Large intestine (tissue), 3 donors: ENCODE measurements around the gene SLC17A2. TPM values are rescaled to one million over a fixed set of nuclear protein-coding genes. Genes with fewer than 3 reads are reported as not detected.
"Not testable (repeated sequence)": the region's sequence is repeated elsewhere in the genome, so short reads cannot be mapped to it uniquely, and the experiment has no call there.

Experiments used
- DNase-seq, 2 donors: peaks; one replicate each; pipeline versions ENCODE4 v3.0.0 to v3.0.0-alpha.2; 2013
- H3K27ac ChIP-seq: one replicate; pipeline ENCODE4 v1.5.1; 2013; ENCODE audit warnings: low read length
- H3K27me3 ChIP-seq: 2 replicates; pipeline ENCODE4 v1.6.1; 2013; ENCODE audit warnings: low read length; ENCODE audit not compliant: control insufficient read depth, insufficient read depth
- H3K36me3 ChIP-seq: 2 replicates; pipeline ENCODE4 v1.6.1; 2013; ENCODE audit warnings: low read length; ENCODE audit not compliant: control insufficient read depth, insufficient read depth
- H3K4me1 ChIP-seq: one replicate; pipeline ENCODE4 v1.6.1; 2013; ENCODE audit warnings: low read length; ENCODE audit not compliant: control insufficient read depth, insufficient read depth
- H3K4me3 ChIP-seq: one replicate; pipeline ENCODE4 v1.5.1; 2013; ENCODE audit warnings: low read length
- H3K9me3 ChIP-seq: one replicate; pipeline ENCODE4 v1.6.1; 2013; ENCODE audit warnings: mild to moderate bottlenecking, low read depth, low read length, moderate library complexity; ENCODE audit not compliant: control insufficient read depth
- WGBS: methylation state at CpG from one replicate; pipeline ENCODE4 v1.1.5; 2013; ENCODE audit warnings: low lambda C conversion rate; ENCODE audit not compliant: insufficient coverage; 5-methylcytosine and 5-hydroxymethylcytosine counted together
- polyA plus RNA-seq: library from polyadenylated mRNA; unstranded; fragments of 120-200 nt; gene quantifications from one replicate; pipeline ENCODE4 v1.2.1, GENCODE V29; 2013

Gene SLC17A2
- polyA plus RNA-seq, 1 donor: 0.01 TPM

GRCh38 chr6:25935953-25936352 lies 5.5 kb upstream of the SLC17A2 start:
- Histone ChIP-seq H3K4me1 (peaks cover 6% of the 10 kb centered on the region), H3K36me3 (no peaks in the 10 kb centered on the region), H3K27me3 (no peaks in the 10 kb centered on the region), H3K4me3 (no peak overlapping the region), H3K9me3 (no peaks in the 10 kb centered on the region), H3K27ac (no peak overlapping the region)
- 100% methylated on average over 3 of the region's 5 CpGs for WGBS
- no peak for DNase-seq

DNA sequence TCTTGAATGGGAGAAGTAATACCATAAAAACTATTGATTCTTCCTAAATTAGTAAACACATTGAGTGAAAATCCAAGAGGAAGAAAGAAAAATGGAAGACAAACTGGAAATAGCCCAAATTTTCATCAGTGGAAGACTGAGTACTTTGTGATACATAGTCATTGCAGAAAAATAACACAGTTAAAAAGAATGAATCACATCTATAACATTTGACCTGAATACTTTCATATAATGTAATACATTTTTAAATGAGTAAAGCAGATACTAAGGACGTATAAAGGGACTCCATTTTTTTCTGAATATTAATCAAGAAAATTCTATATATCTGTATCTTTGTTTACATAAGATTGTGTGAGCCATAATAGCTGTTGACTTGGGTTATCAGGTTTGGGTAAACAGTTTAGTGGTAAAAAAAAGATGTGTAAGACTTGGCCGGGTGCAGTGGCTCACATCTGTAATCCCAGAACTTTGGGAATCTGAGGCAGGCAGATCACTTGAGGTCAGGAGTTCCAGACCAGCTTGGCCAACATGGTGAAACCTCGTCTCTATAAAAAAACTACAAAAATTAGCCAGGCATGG lies 4.3 kb upstream of the SLC17A2 start:
- H3K4me3 ChIP-seq: no peak overlapping the region
- no peak for DNase-seq
- H3K27ac ChIP-seq: no peak overlapping the region
- H3K27me3 ChIP-seq: no peaks in the 10 kb centered on the region
- 38% methylated on average over 1 of the region's 3 CpGs for WGBS
- H3K9me3 ChIP-seq: no peaks in the 10 kb centered on the region
- H3K4me1 ChIP-seq: peaks cover 6% of the 10 kb centered on the region
- no peaks in the 10 kb centered on the region for H3K36me3 ChIP-seq

- Histone ChIP-seq H3K27me3 (no peaks in the 10 kb centered on the region), H3K4me3 (no peak overlapping the region), H3K36me3 (no peaks in the 10 kb centered on the region), H3K27ac (peak overlapping the region; percentile 64), H3K9me3 (no peaks in the 10 kb centered on the region), H3K4me1 (peaks cover 7% of the 10 kb centered on the region)
- WGBS: no CpG with 5 or more reads among the region's 2 CpGs
- DNase-seq: peak; percentile 24 to 76
Measured at GRCh38 chr6:25934156-25934555, 3.7 kb upstream of the SLC17A2 start.

DNA sequence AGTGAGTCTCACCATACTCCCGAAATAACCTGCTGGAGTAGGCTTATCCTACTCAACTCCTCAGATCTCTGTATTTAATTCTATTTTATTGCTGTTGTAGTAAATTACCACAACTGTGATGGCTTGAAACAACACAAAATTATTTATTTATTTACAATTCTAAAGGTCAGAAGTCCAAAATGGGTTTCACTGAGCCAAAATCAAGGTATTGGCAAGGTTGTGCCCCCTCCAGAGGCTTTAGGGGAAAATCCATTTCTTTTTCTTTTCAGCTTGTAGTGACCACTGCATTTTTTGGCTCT lies 869 bp upstream of the SLC17A2 start:
- H3K36me3 ChIP-seq: no peaks in the 10 kb centered on the region
- no peak for DNase-seq
- H3K27ac ChIP-seq: no peak overlapping the region
- H3K4me3 ChIP-seq: no peak overlapping the region
- peaks cover 14% of the 10 kb centered on the region for H3K4me1 ChIP-seq
- no peaks in the 10 kb centered on the region for H3K27me3 ChIP-seq
- no CpG with 5 or more reads among the region's 1 CpG for WGBS
- no peaks in the 10 kb centered on the region for H3K9me3 ChIP-seq

- H3K4me1 ChIP-seq: peaks cover 14% of the 10 kb centered on the region
- not testable (repeated sequence) for H3K9me3 ChIP-seq, H3K4me3 ChIP-seq, DNase-seq, H3K36me3 ChIP-seq, H3K27ac ChIP-seq, H3K27me3 ChIP-seq
- no CpG with 5 or more reads among the region's 12 CpGs for WGBS
Measured at GRCh38 chr6:25929785-25930184, 706 bp downstream of the SLC17A2 start.

DNA sequence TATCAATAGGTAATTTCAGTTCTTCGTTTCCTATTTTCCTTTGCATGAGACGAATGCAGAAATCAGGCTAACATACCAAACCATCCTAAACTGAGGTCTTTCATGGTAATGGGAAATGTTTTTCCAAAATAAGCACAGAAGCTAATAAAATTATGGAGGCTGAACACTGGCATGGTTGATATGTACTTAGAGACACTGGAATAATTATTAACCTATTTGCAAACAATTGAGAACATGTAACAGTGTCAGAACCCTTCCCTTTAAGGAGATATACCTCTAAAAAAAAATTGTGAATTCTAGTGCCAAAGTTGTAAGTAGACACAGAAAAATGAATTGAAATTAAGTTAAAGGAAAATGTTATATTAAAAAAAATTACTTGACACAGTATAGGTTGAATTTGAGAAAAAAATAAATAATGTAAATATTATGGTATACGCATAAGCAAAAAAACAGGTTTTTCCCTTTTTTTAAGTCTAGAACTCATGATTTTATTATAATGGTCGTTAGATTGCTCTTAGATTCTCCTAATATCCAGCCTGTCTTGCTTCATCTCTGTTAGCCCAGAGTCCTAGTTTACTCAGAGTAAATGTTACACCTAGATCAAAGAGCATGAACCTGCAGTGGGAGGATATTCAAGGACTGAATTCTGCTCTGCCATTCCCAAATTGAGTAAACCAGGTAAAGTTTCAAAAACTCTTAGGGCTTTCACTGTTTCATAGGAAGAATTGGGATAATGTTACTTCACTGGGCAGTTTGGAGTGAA lies 1.7 kb downstream of the SLC17A2 start:
- no peak overlapping the region for H3K4me3 ChIP-seq
- 46% methylated on average over 3 of the region's 4 CpGs for WGBS
- no peaks in the 10 kb centered on the region for H3K36me3 ChIP-seq
- DNase-seq: peak in 1 of 2 donors; percentile 40
- H3K9me3 ChIP-seq: no peaks in the 10 kb centered on the region
- H3K27ac ChIP-seq: no peak overlapping the region
- H3K4me1 ChIP-seq: peaks cover 8% of the 10 kb centered on the region
- no peaks in the 10 kb centered on the region for H3K27me3 ChIP-seq

DNA sequence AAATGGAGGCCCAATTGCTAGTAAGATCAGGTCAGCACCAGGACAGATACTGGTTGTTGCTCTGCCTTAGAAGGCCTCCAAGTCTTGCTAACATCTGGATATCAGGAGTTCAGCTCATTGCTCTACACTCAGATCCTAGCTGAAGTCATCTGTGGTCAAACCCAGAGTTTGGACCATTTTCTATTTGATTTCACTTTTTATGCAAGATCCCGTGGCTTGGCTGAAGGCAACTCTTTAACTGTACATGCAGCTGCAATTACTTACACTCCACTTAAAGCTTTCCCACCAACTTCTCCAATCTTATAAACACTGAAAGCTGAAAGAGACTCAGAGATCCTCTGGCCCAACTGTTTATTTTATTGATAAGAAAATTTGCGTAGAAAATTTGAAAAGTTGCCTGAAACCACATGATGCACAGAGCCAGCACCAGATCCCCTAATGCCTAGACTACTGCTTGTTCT lies 2.7 kb downstream of the SLC17A2 start:
- no peak overlapping the region for H3K27ac ChIP-seq
- DNase-seq: no peak
- H3K36me3 ChIP-seq: no peaks in the 10 kb centered on the region
- H3K9me3 ChIP-seq: no peaks in the 10 kb centered on the region
- no peaks in the 10 kb centered on the region for H3K27me3 ChIP-seq
- WGBS: no CpG with 5 or more reads among the region's 2 CpGs
- peaks cover 8% of the 10 kb centered on the region for H3K4me1 ChIP-seq
- no peak overlapping the region for H3K4me3 ChIP-seq

DNA sequence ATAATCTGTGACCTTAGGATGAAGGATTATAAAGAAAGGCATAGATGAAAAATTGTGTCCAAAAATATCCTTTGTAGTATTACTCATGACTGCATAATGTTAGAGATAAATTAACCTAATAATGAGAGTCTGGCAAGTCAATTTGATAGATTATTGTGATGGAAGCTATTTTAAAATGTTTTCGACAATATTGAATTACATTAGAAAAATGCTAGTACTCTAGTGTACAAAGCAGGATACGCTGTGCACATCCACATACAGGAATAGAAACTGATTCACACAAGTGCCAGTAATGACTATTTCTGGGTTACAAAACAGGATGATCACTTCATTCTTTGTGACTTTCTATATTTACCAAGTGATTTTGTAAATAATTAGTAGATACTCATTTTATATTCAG lies 3.3 kb downstream of the SLC17A2 start:
- H3K4me1 ChIP-seq: peaks cover 8% of the 10 kb centered on the region
- H3K27ac ChIP-seq: no peak overlapping the region
- H3K4me3 ChIP-seq: no peak overlapping the region
- WGBS: 100% methylated on average over 1 of the region's 2 CpGs
- H3K27me3 ChIP-seq: no peaks in the 10 kb centered on the region
- no peak for DNase-seq
- H3K9me3 ChIP-seq: no peaks in the 10 kb centered on the region
- no peaks in the 10 kb centered on the region for H3K36me3 ChIP-seq

DNA sequence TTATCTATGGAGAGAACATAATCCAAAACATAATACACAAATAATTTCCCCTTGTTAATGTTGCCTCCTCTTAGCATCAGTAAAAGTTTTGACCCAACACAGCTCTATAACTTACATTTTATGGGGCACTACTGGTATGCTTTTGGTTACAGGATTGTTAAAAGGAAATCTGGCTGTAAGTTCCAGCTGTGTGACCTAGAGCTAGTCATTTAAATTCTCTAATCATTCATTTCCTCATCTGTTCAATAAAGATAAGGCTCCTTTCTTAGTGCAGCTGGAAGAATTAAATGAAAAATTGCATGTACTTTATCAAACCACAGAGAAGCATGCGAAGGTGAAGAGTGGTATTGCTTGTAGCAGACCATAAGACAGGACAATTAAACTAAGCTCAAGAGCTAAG lies 4.6 kb downstream of the SLC17A2 start:
- Histone ChIP-seq H3K27ac (no peak overlapping the region), H3K9me3 (no peaks in the 10 kb centered on the region), H3K36me3 (no peaks in the 10 kb centered on the region), H3K27me3 (no peaks in the 10 kb centered on the region), H3K4me1 (peaks cover 8% of the 10 kb centered on the region), H3K4me3 (no peak overlapping the region)
- no CpG with 5 or more reads among the region's 1 CpG for WGBS
- DNase-seq: no peak

DNA sequence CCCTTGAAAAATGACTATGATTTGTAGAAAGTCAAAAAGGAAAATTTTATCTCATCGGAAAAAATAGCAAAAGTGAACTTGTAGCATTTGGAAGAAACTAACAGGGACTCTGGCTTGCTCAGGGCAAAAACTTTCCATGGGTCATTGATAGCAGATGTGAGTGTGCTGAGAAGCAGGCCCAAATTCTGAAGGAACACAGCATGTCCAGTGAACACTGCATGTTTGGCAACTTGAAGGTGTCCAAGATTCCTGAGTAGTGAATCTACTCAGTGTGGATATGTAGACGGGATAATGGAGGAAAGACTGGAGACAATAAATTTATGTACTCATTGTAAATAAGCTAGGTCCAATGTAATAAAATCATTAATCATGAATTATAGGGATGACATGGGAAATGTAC lies 8.2 kb downstream of the SLC17A2 start:
- Histone ChIP-seq H3K27ac (no peak overlapping the region), H3K27me3 (no peaks in the 10 kb centered on the region)

More for the DNA sequence above, 8.2 kb downstream of the SLC17A2 start:
- no peaks in the 10 kb centered on the region for H3K4me1 ChIP-seq
- H3K4me3 ChIP-seq: no peak overlapping the region
- H3K9me3 ChIP-seq: no peaks in the 10 kb centered on the region
- DNase-seq: no peak
- no CpG with 5 or more reads among the region's 2 CpGs for WGBS
- no peaks in the 10 kb centered on the region for H3K36me3 ChIP-seq
